ENCODE measurements around the gene GABPA.
"Not testable (repeated sequence)": the region's sequence is repeated elsewhere in the genome, so short reads cannot be mapped to it uniquely, and the experiment has no call there.

GABPA gene

DNA sequence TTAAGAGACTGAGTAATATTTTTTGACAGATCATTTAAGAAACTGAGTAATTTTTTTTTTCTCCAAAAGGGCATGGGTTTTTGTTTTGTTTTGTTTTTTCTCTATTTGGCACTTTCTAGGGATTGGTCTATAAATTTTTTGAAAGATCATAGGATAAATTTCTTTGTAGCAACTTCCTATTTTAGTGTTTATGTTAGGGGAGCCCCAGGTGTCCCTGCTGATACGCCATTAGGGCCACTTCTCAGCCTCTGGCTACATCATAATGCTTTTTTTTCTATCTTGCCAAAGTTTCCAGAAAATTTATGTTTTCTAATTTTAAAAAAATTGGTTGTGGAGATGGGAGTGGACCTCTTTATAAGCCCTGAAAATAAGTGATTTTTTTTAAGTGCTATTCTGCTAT is 2.6 kb downstream of the GABPA start:
- DNase-seq (ENCODE audit: low read depth in 2 of 2): no peak

DNA sequence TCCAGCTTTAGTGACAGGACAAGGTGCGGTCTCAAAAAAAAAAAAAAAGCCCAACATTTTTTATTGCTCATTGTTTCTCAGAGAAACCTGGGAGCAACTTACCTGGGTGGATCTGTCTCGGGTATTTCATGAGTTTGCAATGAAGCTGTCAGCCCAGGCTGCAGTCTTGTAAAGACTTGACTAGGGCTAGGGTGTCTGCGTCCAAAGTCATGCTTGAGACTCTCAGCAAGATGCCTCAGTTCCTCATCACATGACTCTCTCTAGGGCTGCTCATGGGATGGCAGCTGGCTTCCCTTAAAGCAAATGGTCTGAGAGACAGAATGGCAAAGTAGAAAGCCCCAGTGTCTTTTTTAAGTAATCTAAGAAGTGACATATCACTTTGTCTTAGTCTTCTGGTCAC is 8.1 kb downstream of the GABPA start:
- DNase-seq (ENCODE audit: low read depth in 2 of 2): no peak

DNA sequence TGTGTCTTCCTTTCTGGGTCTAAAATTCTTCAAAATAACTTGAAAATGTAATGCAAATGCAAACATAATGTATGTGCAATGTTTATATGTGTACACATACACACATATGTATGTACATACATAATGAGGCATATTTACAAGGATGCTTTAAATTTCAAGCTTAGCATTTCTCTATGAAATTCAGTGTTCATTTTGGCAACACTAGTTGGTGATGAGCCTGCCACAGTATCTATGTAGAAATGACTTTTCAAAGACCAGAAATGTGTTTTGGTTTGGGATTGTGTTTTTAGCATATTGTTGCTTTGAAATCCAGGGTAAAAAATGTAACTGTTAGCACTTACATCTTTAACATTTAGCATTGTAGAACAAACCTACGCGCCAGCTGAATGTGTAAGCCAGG is 10.1 kb downstream of the GABPA start:
- DNase-seq (ENCODE audit: low read depth in 2 of 2): no peak

DNA sequence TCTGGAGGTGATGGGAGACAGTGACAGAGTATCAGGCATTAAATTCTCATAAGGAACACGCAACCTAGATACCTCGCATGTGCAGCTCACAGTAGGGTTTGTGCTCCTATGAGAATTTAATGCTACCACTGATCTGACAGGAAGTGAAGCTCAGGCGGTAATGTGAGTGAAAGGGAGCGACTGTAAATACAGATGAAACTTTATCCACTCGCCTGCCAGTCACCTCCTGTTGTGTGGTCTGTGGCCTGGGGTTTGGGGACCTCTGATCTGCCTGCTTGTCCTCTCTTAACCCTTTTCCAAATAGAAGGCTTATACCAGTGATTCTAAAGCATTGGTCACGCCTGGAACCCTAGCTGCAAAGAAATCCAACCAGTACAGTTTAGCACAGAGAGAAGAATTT is 15.3 kb downstream of the GABPA start:
- DNase-seq (ENCODE audit: low read depth in 2 of 2): no peak

DNA sequence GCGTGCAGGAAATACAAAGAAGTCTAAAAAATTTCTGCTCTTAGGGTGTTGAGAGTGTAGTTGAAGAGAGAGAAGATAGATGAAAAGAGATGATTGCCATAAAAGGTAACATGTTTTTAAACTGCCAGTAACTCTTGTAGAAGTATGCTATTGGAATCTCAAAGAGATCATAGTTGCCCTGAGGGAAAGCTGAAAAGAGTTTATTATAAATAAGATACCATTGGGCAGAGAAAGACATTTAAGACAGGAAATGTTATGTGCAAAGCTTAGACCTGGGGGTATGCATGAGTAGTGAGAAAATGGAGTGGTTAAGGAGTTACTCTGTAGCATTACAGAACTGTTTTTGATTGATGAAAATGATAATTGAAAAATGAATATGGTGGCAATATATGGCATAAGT is 17.6 kb downstream of the GABPA start:
- no peak for DNase-seq (ENCODE audit: low read depth in 2 of 2)

DNA sequence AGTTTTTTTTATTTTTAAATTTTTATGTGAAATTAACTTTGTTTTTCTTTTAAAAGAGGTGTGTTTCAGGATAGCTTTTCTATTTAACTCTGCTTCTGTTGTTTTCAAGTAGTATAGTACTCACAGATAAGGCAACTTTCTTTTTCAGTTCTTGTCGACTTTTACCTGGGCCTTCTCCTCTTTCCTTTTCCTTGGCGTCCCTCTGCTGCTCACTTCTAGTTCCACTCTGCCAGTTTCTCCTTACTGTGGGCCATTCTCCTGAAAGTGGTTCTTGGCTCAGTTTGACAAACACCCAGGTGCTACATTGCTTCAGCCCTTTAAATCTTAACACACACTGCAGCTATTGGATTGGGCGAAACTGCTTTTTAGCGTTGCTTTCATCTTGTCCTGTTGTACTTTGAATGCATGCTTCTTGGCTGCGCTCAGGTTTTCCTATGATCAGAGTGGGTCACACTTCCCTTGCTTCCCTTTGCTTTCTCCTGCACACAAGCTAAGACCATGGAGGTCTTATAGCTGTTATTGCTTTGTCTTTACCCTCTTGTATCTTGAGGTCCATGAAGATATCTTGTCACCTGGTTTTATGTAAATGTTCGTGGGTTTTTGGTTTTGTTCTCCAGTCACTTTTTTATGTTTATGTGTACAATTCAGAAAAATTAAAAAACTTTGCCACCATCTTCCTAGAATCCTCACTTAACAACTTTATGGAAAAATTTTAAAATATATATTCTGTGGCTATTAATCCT is 21.6 kb downstream of the GABPA start:
- DNase-seq (ENCODE audit: low read depth in 2 of 2): no peak

DNA sequence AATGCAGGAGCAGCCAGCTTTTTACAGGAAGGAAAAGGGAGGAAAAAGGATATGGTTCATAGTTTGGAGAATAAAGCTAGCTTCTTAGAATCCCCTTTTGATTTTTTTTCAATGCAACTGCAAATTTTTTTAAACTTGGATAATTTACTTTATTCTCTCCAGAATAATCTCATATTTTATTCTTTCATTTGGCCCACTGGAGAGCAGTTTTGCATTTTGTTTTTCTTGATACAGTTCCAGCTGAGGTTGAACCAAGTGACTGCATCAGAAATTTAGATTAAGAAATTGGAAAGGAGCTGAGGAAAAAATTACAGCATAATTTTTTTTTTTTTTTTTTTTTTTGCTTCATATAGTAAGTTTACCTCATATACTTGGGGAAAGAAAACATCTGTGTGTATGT is 22.8 kb downstream of the GABPA start:
- DNase-seq (ENCODE audit: low read depth in 2 of 2): no peak

DNA sequence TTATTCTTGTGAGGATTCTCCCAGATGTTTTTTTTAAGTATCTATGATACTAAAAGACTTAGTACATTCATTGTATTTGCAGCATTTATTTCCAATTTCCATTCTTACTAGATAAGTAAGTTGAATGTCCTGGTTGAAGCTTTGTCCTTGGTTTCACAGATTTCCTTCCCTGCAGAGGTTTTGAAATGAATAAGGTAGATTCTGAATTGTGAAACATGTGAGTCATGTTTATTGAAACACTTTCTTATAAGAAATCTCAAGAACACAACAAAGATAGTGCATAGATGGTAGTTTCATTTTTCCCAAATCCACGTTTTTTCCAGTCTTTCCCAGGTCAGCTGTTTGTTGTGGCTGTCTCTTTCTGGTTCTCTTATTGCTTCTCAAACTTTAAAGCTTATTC is 24.8 kb downstream of the GABPA start:
- DNase-seq (ENCODE audit: low read depth in 2 of 2): no peak

DNA sequence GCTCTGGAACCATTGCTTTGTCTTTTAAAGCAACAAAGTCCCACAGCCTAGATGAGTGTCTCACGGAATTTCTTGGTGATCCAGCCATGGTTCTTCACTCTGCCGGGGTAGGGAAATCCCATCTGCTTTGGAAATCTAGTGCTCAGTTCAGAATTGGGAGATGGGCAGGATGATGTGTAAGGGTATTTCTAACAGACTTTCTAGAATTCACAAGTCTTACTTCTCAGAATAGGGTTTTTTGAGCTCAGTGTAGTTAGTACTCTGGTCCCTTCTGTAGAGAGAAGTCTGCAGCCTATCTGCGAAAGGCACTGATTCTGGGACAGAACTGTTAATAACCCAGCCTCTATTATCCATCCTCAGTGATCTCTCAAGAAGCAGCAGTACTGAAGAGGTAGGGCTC is 25.3 kb downstream of the GABPA start:
- no peak for DNase-seq (ENCODE audit: low read depth in 2 of 2)

DNA sequence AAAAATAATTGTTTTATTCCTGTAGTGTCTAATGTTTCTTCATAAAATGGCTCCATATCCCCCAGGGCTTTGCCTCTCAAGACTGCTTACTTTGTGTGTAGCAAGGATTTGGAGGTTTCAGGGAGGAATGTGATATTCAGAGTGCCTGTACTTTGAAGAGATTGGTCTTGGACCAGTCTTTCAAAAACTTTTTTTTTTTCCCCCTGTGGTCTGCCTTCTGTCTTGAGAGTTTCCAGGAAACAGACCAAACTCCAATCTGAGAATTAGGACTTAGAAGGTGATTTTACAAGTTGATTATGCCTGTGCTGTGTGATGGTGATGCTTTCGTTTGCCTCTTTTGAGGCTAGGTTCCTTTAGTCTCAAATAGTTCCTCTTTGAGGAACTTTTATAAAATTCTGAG is 25.9 kb downstream of the GABPA start:
- no peak for DNase-seq (ENCODE audit: low read depth in 2 of 2)

DNA sequence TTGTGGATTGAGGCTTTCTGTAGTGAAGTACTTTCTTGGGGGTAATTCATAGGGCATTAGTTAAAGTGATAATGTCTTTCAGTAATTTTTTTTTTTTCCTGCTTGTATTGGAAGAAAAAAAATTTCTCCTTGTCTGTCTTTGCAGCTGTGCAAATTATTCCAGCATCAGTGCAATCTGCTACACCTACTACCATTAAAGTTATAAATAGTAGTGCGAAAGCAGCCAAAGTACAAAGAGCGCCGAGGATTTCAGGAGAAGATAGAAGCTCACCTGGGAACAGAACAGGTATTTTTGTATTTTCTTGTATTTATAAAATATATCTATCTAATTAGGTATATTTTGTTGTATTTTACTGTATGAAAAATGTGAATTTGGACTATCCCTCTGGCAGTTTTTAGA is 29.3 kb downstream of the GABPA start:
- DNase-seq (ENCODE audit: low read depth in 2 of 2): no peak

DNA sequence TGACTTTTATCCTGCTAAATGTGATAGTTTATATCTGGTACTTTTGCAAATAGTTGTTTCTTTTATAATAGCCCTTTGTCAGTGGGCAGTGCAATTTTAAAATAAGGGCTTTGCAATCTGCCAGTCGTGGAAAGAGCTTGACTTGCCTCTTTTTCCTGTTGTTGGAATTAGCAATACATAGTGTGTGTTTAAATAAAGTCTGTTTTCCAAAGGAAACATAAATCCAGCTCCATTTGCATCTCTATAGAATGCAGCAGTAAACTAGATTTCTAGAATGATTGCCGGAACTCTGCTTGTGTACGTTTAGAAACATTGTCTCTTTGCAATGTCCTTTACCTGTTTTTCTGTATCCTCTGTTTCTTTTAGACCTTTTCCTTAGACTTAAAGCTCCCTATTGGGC is 33.1 kb downstream of the GABPA start:
- DNase-seq (ENCODE audit: low read depth in 2 of 2): no peak

DNA sequence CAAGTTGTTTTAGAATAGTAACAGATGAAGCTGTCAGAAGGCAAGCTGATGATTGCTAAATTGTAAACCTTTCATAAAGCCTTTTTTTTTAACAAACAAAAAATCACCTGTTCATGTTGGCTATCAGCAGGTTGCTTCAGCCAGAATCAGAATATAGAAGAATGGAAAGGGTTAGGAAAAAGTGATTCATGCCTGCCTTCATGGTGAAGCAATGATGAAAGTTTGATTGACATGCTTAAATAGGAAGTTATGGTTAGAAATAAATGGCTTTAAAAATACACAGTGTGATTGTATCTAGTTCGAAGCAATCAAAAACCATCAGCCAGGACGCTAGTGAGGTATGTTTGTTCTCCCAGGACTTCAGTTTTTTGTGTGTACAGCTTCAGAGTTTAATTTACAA is 37.9 kb downstream of the GABPA start:
- DNase-seq (ENCODE audit: low read depth in 2 of 2): no peak

DNA sequence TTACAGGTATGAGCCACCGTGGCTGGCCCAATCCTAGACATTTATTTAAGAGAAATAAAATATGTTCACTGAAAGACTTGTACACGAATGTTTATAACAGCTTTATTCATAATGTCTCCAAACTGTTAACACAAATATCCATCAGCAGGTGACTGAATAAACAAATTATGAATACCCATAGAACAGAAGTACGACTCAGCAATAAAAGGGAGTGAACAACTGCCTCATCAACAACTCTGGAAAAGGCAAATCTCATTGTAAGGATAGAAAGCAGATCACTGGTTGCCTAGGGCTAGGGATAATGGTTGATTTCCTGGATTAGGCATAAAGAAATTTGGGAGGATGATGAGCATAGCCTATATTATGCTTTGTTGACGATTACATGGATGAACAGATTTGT is 41.7 kb downstream of the GABPA start:
- DNase-seq (ENCODE audit: low read depth in 2 of 2): no peak

DNA sequence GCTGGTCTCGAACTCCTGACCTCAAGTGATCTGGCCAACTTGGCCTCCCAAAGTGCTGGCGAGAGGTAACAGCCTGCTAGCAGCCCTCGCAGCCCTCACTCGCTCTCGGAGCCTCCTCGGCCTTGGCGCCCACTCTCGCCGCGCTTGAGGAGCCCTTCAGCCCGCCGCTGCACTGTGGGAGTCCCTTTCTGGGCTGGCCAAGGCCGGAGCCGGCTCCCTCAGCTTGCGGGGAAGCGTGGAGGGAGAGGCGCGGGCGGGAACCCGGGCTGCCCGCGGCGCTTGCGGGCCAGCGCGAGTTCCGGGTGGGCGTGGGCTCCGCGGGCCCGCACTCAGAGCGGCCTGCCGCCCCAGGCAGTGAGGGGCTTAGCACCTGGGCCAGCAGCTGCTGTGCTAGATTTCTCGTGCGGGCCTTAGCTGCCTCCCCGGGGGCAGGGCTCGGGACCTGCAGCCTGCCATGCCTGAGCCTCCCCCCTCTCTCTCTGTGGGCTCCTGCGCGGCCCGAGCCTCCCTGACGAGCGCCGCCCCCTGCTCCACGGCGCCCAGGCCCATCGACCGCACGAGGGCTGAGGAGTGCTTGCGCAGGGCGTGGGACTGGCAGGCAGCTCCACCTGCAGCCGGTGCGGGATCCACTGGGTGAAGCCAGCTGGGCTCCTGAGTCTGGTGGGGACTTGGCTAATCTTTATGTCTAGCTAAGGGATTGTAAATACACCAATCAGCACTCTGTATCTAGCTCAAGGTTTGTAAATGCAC is 43.5 kb downstream of the GABPA start:
- DNase-seq (ENCODE audit: low read depth in 2 of 2): not testable (repeated sequence)

DNA sequence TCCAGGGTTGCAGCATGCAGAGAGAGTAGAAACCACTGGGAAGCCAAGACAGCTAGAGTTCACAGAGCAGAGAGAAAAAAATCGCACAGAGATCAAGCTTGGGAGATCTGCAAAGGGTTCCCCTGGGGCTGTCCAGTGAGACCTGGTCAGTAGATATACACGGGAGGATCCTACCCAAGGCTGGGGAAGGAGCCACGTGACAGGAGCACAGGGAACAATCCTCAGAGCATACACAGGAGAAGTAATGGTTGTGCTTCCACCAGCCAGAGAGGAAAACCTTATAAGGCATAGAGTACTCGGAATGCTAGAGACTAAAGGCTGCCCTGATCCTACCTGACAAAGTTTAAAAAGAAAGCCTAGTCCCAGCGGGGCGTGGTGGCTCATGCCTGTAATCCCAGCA is 53.9 kb downstream of the GABPA start:
- DNase-seq (ENCODE audit: low read depth in 2 of 2): no peak

DNA sequence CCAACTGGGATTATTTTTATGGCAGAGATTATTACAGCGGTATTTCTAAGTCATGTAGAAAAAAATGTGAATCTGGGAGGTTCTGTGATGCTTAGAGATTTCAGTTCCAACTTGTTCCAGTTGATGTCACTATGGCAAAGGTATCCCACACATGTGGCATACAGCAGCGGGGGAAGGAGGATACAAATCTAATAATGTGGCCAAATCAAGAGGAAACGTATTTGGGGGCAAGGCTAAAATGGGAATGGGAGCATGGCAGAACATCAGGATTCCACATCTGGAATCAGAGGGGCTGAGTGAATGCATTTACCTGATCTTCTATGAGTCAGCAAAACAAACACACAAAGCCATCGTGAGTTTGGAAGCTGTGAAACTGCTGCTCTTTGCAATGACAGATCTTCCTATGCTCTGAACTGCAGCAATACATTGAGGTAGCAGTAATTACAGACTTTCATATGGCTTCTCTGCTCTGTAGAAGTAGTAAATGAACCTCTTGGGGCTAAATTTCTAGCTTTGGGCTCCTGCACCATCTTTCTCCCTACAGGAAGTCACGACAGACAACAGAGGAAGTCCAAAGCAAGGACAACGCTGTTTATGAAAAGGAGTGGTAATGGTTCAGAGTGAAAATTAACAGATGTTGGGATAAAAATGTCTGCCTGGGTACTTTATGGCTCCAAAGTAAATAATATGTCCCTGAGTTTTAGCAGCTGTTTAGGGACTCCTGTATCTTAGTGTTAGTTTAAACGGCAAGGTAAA is 55.5 kb downstream of the GABPA start:
- DNase-seq (ENCODE audit: low read depth in 2 of 2): no peak

DNA sequence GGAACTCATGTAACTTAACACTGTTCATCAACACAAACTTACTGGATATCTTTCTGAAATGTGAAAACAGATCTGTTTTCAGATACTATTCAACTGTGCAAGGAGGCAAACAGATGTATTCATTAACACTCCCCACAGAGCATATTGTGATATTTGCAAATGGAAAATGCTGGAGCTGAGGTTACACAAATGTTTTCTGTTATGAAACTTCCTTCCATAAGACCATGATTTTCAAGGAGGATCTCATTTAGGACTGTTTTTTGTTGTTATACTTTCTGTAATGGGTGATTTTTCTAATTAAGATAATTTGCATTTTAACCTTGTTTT is 56.1 kb downstream of the GABPA start:
- DNase-seq (ENCODE audit: low read depth in 2 of 2): no peak

DNA sequence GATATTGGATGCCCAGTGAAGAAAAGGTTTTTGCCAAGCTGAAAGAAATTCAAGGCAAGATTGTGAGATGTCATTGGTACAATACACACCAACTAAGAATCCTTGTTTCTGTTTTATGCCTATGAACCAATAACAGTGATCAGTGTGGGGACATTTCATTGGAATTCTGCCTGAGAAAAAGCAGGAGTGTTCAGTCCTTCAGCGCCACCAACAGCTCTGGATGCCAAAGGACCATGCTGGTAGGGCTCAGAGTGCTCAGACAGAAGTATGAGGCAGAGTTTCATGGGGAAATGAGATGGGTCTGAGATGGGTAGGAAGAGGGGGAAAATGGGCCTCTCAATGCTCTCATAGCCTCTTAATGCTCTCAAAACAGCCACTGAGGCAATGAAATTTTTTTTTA is 56.5 kb downstream of the GABPA start:
- DNase-seq (ENCODE audit: low read depth in 2 of 2): no peak

DNA sequence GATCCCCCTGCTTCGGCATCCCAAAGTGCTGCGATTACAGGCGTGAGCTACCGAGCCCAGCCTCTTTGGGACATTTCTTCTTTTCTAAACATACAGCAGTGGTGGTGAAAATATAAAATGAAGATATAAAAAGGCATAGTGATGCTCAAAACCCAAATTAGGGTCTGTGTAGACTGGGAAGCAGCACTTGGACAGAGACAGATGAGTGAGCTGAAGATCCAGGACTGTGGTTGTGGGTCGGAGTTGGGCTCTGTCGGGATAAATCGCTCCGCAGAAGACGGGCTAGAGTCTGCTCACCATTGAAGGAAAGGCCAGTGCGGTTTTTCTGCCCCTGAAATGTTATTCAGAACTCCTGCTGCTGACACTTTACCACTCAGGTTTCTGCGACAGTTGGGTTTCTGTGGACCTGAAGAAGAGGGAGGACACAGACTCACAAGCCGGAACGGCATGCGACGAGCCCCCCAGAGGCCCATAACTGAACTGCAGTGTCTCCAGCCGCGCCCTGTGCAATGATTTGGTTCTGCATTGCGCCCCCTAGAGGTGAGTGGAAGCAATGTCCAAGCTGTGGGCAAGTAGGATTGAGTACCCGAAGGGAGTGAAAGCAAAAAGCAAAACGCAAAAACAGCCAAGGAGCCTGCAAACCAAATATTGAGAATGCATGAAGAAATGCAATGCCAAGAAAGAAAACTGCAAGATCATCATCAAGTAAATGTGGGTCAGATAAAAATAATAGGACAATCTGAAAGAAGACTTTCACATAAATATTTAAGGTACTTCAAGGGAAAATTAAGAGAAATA is 66.6 kb downstream of the GABPA start:
- DNase-seq (ENCODE audit: low read depth in 2 of 2): peak; percentile 64 to 67

DNA sequence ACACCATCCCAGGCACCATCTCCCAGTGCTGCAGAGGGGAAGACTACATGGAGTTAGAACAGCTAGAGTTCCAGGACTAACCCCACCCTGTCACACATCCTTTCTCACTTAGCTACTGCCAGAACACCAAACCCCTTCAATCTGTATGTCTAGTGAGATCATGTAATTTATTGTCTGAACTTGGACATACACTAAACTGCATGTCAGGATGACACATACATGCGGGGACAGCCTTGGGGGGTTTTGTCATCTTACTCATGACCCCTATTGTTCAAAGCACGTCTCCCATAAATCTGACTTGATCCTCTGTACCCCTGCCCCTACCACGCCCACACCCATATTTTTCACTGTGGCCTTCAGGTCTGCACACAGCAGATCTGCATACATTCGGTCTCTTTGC is 71.3 kb downstream of the GABPA start:
- no peak for DNase-seq (ENCODE audit: low read depth in 2 of 2)

DNA sequence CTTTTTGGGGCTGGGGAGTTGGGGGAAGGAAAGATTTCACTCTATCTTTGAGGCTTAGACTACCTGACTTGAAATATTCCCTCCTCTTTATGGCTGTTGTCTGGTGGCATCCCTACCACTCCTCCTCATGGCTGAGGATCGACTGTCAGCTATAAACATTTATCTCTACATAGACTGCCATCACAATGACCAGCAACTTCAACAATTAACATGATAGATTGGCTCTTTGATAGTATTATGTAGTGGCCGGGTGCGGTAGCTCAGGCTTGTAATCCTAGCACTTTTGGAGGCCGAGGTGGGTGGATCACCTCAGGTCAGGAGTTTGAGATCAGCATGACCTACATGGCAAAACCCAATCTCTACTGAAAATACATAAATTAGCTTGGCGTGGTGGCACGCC is 72.4 kb downstream of the GABPA start:
- DNase-seq (ENCODE audit: low read depth in 2 of 2): no peak
